Activated CD4-positive, alpha-beta memory T cell treated with anti-CD3 and anti-CD28 coated beads for 36 hours (primary cell): ENCODE results near the gene INTS11. TPM values are rescaled to one million over a fixed set of nuclear protein-coding genes. Genes with fewer than 3 reads are reported as not detected.

Experiments
- CTCF ChIA-PET: fragments of 350-600 bp; sonication (Branson Sonifier 250); formaldehyde crosslinking; loops from one replicate; lab custom pipeline; 2021; ENCODE audit warnings: antibody characterized with exemption, inconsistent platforms; lab: Charles Lee
- POLR2A ChIA-PET: fragments of 350-600 bp; sonication (Branson Sonifier 250); formaldehyde crosslinking; loops from one replicate; lab custom pipeline; 2021; ENCODE audit warnings: antibody characterized with exemption; lab: Charles Lee
- DNase-seq: peaks from one replicate; pipeline ENCODE4 v3.0.0-alpha.2; 2020
- H3K27ac Mint-ChIP-seq: one replicate; pipeline ENCODE4 v1.8.0; 2021; ENCODE audit warnings: mixed read lengths
- H3K27me3 Mint-ChIP-seq: one replicate; pipeline ENCODE4 v1.8.0; 2021; ENCODE audit warnings: mixed read lengths
- H3K36me3 Mint-ChIP-seq: one replicate; pipeline ENCODE4 v1.8.0; 2021; ENCODE audit warnings: mixed read lengths
- H3K4me1 Mint-ChIP-seq: one replicate; pipeline ENCODE4 v1.8.0; 2021; ENCODE audit warnings: low read depth, mixed read lengths
- H3K4me3 Mint-ChIP-seq: one replicate; pipeline ENCODE4 v1.8.0; 2021; ENCODE audit warnings: mild to moderate bottlenecking, mixed read lengths
- H3K9me3 Mint-ChIP-seq: one replicate; pipeline ENCODE4 v1.8.0; 2021; ENCODE audit warnings: mixed read lengths
- intact Hi-C: fragments of 100-400 bp; cut with micrococcal nuclease; formaldehyde crosslinking; loops from one replicate; pipeline ENCODE4 v1.15.1; 2023
- total RNA-seq, 2 experiments: library from RNA; stranded (reverse); gene quantifications; one replicate each; pipeline ENCODE4 v1.2.3, GENCODE V29; 2021

INTS11 gene
- total RNA-seq, 2 experiments from 2014 or later, result 107 to 120 TPM

DNA sequence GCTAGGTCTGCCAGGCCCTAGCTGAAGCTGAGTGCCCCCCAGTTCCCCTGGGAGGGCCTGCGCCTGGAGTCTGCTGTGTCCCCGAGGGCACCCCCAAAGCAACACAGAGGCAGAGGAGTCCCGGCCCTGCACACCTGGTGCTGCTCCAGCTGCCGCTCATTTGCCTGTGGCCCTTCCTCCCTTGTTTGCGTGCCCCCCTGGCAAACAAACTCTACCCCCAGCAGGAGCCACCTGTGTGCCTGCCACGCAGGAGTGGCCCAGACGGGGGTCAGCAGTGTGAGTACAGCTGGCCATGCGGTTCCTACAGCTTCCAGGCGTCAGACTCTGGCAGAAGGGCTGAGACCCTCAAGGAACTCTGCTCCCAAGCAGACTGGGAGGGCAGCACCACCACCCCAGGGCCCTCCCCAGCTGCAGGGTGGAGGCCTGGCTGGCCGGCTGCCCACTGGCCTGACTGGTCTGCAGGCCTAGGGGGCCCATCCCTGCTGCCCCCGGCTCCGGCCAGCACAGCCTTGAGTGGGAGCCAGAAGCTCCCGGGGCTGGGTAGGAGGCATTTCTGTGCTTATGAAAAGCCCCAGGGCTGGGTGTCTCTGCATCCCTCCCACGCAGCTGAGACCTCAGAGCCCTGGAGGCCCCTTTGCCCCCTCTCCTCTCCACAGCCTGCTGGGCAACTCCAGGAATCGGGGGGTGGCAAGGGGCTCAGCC lies 6.1 kb upstream of the INTS11 start:
- Mint-ChIP-seq H3K9me3 (no peaks in the 10 kb centered on the region), H3K27me3 (no peaks in the 10 kb centered on the region), H3K4me3 (no peak overlapping the region), H3K36me3 (no peaks in the 10 kb centered on the region), H3K27ac (no peak overlapping the region), H3K4me1 (peaks cover 8% of the 10 kb centered on the region)
- no peak for DNase-seq
- intact Hi-C loops, result no loop called here
- ChIA-PET CTCF (no interaction called here), POLR2A (interaction anchor here (0.9 kb wide), 1 partner anchor 19 kb away, joined by 3 read pairs; no protein-coding TSS in a partner anchor)

DNA sequence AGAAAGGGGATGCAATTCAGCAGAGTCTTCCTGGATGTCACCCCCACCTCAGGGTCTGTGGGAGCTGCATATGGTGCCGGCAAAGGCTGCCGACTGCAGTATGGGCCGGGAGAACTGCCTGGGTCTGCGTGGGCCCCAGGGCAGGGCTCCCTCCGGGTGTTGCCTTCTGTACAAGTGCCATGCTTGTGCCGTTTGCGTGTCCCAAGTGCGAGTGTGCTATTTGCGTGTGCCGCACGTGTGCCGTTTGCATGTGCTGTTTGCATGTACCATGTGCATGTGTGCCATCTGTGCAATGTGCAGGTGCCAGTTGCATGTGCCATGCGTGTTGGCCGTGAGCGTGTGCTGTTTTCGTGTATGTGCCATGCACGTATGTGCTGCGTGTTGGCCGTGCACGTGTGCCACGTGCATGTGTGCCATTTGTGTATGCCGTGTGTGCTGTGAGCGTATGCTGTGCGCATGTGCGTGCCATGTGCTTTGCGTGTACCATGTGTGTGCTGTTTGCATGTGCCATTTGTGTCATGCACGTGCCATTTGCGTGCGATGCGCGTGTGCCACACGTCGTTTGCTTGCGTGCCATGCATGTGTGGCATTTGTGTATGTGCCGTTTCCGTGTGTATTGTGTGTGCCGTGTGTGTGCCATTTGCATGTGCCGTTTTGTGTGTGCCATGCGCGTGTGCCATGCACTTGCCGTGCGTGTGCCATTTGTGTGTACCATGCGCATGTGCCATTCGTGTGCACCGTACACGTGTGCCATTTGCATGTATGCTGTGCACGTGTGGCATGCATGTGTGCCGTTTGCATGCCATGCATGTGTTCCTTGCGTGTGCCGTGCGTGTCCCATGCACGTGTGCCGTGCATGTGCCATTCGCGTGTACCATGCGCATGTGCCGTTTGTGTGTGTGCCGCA lies 5.1 kb upstream of the INTS11 start:
- Mint-ChIP-seq H3K4me1 (peaks cover 8% of the 10 kb centered on the region), H3K27me3 (no peaks in the 10 kb centered on the region), H3K36me3 (no peaks in the 10 kb centered on the region), H3K4me3 (no peak overlapping the region), H3K9me3 (no peaks in the 10 kb centered on the region), H3K27ac (no peak overlapping the region)
- DNase-seq, result no peak
- intact Hi-C loops, result no loop called here
- ChIA-PET CTCF (no interaction called here), POLR2A (no interaction called here)

DNA sequence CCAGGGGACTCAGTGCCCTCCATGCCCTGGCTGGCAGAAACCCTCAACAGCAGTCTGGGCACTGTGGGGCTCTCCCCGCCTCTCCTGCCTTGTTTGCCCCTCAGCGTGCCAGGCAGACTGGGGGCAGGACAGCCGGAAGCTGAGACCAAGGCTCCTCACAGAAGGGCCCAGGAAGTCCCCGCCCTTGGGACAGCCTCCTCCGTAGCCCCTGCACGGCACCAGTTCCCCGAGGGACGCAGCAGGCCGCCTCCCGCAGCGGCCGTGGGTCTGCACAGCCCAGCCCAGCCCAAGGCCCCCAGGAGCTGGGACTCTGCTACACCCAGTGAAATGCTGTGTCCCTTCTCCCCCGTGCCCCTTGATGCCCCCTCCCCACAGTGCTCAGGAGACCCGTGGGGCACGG lies 3.8 kb upstream of the INTS11 start:
- intact Hi-C loops, result no loop called here

DNA sequence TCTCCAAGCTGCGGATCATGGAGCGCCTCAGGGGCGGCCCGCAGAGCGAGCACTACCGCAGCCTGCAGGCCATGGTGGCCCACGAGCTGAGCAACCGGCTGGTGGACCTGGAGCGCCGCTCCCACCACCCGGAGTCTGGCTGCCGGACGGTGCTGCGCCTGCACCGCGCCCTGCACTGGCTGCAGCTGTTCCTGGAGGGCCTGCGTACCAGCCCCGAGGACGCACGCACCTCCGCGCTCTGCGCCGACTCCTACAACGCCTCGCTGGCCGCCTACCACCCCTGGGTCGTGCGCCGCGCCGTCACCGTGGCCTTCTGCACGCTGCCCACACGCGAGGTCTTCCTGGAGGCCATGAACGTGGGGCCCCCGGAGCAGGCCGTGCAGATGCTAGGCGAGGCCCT lies 2.8 kb upstream of the INTS11 start:
- no peaks in the 10 kb centered on the region for H3K27me3 Mint-ChIP-seq
- POLR2A ChIA-PET, result no interaction called here
- H3K9me3 Mint-ChIP-seq, result no peaks in the 10 kb centered on the region
- peaks cover 1% of the 10 kb centered on the region for H3K36me3 Mint-ChIP-seq
- CTCF ChIA-PET, result no interaction called here
- intact Hi-C loops, result no loop called here
- no peak for DNase-seq
- H3K4me3 Mint-ChIP-seq, result no peak overlapping the region
- H3K27ac Mint-ChIP-seq, result no peak overlapping the region
- H3K4me1 Mint-ChIP-seq, result peaks cover 20% of the 10 kb centered on the region

More for the DNA sequence above, 3.8 kb upstream of the INTS11 start:
- Mint-ChIP-seq H3K36me3 (peaks cover 1% of the 10 kb centered on the region), H3K9me3 (no peaks in the 10 kb centered on the region), H3K27ac (no peak overlapping the region), H3K4me3 (no peak overlapping the region), H3K4me1 (peaks cover 14% of the 10 kb centered on the region), H3K27me3 (no peaks in the 10 kb centered on the region)
- ChIA-PET POLR2A (no interaction called here), CTCF (no interaction called here)
- DNase-seq, result no peak

DNA sequence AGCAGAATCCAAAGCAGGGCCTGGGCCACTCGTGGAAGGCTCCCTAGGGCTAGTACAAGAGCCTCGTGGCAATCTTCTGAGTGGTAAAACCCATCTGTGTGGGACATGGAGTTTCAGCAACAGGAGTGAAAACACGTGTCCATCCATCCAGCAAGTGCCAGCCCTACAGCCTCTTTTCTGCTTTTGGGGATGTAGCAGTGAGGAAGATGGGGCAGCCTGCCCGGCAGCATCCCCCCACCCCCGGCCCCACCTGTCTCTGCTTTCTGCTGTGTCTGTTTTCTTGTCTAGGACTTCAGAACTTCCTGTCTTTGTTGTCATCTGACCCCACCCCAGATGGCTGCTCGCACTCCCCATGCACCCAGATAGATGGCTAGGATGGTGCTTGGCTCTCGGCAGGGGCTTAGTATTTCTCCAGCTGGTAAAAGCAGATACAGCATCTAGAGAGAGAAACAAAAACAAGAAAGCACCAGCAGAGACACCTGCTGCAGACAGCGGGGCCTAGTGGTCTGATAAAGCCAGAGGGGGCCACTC lies 1.7 kb upstream of the INTS11 start:
- H3K27me3 Mint-ChIP-seq, result no peaks in the 10 kb centered on the region
- POLR2A ChIA-PET, result no interaction called here
- intact Hi-C loops, result no loop called here
- H3K9me3 Mint-ChIP-seq, result no peaks in the 10 kb centered on the region
- CTCF ChIA-PET, result interaction anchor here (1.5 kb wide), 1 partner anchor 46 kb away, joined by 5 read pairs; no protein-coding TSS in a partner anchor
- peaks cover 1% of the 10 kb centered on the region for H3K36me3 Mint-ChIP-seq
- DNase-seq, result no peak
- H3K27ac Mint-ChIP-seq, result peak overlapping the region; percentile 42
- peaks cover 28% of the 10 kb centered on the region for H3K4me1 Mint-ChIP-seq
- peak overlapping the region; percentile 65 for H3K4me3 Mint-ChIP-seq

DNA sequence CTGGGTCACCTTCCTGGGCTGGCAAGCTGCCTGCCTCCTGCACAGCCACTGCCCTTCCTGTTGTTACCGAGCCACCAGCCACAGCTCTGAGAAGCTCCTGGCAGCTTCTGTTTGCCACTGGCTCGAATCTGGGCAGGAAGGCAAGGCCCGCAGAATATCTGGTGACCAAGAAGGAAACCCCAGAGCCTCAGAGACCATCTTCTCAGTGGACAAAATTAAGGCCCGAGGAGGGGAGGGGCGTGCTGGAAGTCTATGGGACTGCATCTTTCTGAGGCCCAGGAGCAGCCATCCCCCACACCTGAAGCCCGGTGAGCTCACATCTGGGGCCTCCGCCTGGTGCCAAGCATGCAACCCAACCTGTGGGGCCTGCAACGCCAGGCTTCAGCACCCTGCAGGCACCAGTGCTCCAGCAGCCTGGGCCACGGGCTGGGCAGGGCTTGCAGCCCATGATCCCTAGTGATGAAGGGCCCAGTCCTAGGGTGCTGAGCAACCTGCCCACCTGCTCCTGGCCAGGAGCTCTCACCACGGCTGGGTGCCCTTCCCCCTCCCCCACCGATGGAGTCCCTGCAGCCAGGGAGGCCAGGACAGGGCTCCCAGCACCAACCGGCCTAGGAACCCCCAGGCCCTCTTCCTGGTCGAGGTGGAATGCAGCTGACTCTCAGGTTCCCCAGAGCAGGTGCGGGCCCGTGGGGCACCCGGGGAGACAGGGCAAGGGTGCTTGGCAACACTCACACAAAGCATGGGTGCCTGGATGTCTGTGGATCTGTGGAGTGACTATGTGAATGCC lies 1.0 kb upstream of the INTS11 start:
- POLR2A ChIA-PET, result interaction anchor here (0.7 kb wide), 1 partner anchor 50 kb away, joined by 3 read pairs; the partner anchor contains the start of gene AURKAIP1

DNA sequence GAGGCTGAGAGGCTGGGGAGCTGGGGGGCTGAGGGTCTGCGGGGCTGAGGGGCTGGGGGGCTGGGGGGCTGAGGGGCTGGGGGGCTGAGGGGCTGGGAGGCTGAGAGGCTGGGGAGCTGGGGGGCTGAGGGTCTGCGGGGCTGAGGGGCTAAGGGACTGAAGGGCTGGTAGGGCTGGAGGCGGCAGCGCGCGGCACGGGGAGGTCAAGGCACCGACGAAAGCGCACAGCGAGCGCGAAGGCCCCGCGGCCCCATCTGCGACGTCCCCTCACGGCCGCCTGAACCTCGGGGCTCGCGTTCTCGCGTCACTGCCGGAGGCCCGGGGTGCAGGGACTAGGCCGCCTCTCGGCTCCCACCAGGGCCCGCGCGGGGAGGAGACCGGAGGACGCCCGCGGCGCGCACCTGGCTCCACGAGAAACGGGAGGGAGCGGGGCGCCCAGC lies 356 bp downstream of the INTS11 start:
- Mint-ChIP-seq H3K4me1 (peaks cover 31% of the 10 kb centered on the region), H3K36me3 (peaks cover 9% of the 10 kb centered on the region), H3K4me3 (peak overlapping the region; percentile 86), H3K27ac (peak overlapping the region; percentile 81), H3K9me3 (no peaks in the 10 kb centered on the region), H3K27me3 (no peaks in the 10 kb centered on the region)
- ChIA-PET POLR2A (no interaction called here), CTCF (interaction anchor here (1.0 kb wide), 1 partner anchor 47 kb away, joined by 4 read pairs; no protein-coding TSS in a partner anchor)
- DNase-seq, result no peak
- intact Hi-C loops, result no loop called here

More for the DNA sequence above, 1.0 kb upstream of the INTS11 start:
- CTCF ChIA-PET, result interaction anchor here (1.1 to 1.5 kb wide), 2 partner anchors 23 to 46 kb away, joined by 5 read pairs; no protein-coding TSS in a partner anchor
- Mint-ChIP-seq H3K27me3 (no peaks in the 10 kb centered on the region), H3K9me3 (no peaks in the 10 kb centered on the region), H3K36me3 (peaks cover 1% of the 10 kb centered on the region), H3K27ac (peak overlapping the region; percentile 62), H3K4me3 (peak overlapping the region; percentile 65), H3K4me1 (peaks cover 28% of the 10 kb centered on the region)
- no peak for DNase-seq
- intact Hi-C loops, result no loop called here

DNA sequence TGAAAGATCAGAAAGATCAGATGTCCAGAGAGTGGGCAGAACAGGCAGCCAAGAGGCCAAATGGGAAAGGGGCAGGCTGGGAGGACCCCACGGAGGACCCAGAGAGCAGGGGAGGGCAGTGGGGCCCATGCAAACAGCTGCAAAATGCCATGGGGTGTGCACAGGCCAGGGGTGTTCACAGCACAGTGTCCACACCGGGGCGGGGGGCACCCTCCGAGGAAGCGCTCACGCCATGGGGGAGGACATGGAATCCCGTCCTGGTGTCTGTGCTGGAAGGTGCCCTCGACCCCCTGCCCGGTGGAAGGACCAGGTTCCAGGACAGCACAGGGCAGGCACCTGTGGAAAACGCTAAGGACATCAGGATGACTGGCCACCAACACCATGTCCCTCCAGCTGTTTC lies 1.5 kb downstream of the INTS11 start:
- H3K4me1 Mint-ChIP-seq, result peaks cover 31% of the 10 kb centered on the region
- peak overlapping the region; percentile 60 for H3K27ac Mint-ChIP-seq
- H3K27me3 Mint-ChIP-seq, result no peaks in the 10 kb centered on the region
- peaks cover 9% of the 10 kb centered on the region for H3K36me3 Mint-ChIP-seq
- H3K4me3 Mint-ChIP-seq, result peak overlapping the region; percentile 74
- CTCF ChIA-PET, result interaction anchor here (1.0 kb wide), 1 partner anchor 49 kb away, joined by 4 read pairs; no protein-coding TSS in a partner anchor
- no peaks in the 10 kb centered on the region for H3K9me3 Mint-ChIP-seq
- POLR2A ChIA-PET, result no interaction called here
- DNase-seq, result no peak
- intact Hi-C loops, result no loop called here

DNA sequence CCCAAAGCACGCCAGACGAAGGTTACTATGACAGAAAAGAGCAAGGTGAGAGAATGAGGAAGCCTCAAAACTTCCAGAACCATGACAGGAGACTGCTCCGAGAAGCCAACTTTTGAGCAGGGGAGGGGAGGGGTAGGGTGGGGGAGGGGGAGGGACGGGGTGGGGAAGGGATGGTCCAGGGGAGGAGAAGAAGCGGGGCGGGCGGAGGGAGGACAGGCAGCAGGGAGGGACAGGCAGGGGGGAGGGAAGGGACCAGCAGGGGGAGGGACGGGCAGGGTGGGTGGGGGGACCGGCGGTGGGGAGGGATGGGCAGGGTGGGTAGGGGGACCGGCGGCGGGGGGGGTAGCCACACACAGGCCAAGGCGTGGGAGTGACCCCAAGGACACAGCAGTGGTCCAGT lies 2.0 kb downstream of the INTS11 start:
- intact Hi-C loops, result no loop called here
- Mint-ChIP-seq H3K9me3 (no peaks in the 10 kb centered on the region), H3K4me1 (peaks cover 31% of the 10 kb centered on the region), H3K36me3 (peaks cover 11% of the 10 kb centered on the region), H3K27me3 (no peaks in the 10 kb centered on the region), H3K4me3 (peak overlapping the region; percentile 74), H3K27ac (no peak overlapping the region)
- ChIA-PET POLR2A (no interaction called here), CTCF (no interaction called here)
- DNase-seq, result no peak

DNA sequence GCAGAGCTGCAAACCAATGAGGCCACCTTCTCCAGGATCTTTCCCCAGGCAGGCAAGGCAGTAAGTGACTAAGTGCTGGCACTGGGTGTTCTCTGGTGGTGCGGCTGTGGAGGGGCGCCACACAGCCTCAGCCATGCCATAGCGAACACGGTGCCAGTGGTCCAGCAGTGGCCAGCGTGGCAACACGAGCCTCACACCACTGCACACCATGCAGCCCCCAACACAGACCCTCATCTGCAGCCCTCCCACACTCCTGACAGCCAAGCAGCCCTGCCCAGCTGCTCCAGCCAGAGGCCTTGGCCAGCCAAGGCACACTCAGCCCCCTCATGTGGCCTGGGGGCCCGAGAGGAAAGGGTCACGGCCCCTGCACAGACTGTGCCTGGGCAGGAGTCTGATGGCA lies 3.0 kb downstream of the INTS11 start:
- no peak for DNase-seq
- Mint-ChIP-seq H3K36me3 (peaks cover 12% of the 10 kb centered on the region), H3K27me3 (no peaks in the 10 kb centered on the region), H3K4me1 (peaks cover 31% of the 10 kb centered on the region), H3K9me3 (no peaks in the 10 kb centered on the region), H3K4me3 (no peak overlapping the region), H3K27ac (no peak overlapping the region)
- CTCF ChIA-PET, result no interaction called here
- POLR2A ChIA-PET, result interaction anchor here (0.6 kb wide), 1 partner anchor 610 kb away, joined by 3 read pairs; no protein-coding TSS in a partner anchor
- intact Hi-C loops, result no loop called here

DNA sequence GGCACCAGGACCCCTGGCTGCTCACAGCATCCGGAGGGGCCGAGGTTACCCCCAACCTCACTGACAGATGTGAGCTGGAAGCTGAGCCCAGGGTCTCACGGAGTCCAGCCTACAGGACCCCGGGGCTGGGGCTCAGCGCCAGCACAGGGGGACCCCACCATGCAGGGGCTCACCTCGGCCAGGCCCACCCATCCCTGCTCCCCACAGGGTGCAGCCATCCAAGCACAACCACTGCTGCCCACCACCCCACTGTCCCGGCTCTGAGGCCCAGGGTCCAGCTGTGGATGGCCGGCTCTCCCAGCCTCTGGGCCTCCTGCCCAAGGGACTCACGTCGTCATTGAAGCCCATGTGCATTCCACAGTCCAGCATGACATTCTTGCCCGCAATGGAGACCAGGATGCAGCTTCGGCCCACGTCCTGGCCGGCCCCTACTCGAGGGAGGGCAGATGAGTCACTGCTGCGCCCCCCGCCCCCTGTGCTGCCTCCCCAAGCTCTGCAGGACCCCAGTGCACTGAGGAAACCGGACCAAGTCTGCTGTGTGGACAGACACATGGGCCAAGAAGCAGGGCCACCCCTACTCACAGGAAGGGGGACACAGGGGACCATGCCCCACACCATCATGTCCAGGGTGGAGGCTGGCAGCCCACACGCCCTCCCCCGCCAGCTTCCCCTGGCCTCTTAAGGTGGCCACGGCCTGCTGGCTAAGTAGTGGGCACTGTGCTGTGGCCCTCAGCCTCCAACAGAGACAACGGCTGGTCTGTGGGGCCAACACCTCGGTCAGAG lies 3.6 kb downstream of the INTS11 start:
- POLR2A ChIA-PET, result interaction anchor here (0.6 kb wide), 1 partner anchor 610 kb away, joined by 3 read pairs; no protein-coding TSS in a partner anchor
- no peak overlapping the region for H3K4me3 Mint-ChIP-seq

More for the DNA sequence above, 3.6 kb downstream of the INTS11 start:
- Mint-ChIP-seq H3K36me3 (peaks cover 12% of the 10 kb centered on the region), H3K9me3 (no peaks in the 10 kb centered on the region), H3K27me3 (no peaks in the 10 kb centered on the region), H3K4me1 (peaks cover 26% of the 10 kb centered on the region), H3K27ac (no peak overlapping the region)
- CTCF ChIA-PET, result interaction anchor here (1.2 kb wide), 1 partner anchor 70 kb away, joined by 3 read pairs; no protein-coding TSS in a partner anchor
- intact Hi-C loops, result no loop called here
- no peak for DNase-seq
